GM19193 (cell line): Measurements from ENCODE around the gene GAL3ST3.

Experiments
- POLR2A ChIP-seq: IDR thresholded peaks from 4 replicates; pipeline ENCODE4 v1.6.1; 2011; ENCODE audit not compliant: insufficient read depth, insufficient read length; ENCODE audit errors: extremely low read depth

The GAL3ST3 gene

DNA sequence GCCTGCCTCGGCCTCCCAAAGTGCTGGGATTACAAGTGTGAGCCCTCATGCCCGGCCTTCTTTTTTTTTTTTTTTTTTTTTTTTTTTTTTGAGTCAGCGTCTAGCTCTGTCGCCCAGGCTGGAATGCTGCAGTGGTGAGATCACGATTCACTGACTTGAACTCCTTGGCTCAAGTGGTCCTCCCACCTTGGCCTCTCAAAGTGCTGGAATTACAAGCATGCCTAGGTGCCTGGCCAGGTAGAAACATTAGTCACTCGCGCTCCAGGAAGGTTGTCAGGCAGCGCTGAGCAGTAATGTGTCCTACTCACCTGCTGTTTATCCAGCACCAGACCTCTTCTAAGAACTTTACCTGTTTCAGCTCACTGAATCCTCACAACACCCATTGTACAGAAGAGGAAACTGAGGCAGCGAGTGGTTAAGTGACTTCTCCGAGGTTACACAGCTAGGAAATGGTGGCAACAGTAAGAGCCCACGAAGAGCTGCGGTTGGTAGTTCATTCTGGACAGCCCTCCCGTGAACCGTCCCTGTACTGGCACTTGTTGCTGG is 37.6 kb downstream of the GAL3ST3 start:
- TF ChIP-seq POLR2A: no peak

- no peak for TF ChIP-seq POLR2A
Observed at GRCh38 chr11:66008468-66009101, 40.4 kb downstream of the GAL3ST3 start.

DNA sequence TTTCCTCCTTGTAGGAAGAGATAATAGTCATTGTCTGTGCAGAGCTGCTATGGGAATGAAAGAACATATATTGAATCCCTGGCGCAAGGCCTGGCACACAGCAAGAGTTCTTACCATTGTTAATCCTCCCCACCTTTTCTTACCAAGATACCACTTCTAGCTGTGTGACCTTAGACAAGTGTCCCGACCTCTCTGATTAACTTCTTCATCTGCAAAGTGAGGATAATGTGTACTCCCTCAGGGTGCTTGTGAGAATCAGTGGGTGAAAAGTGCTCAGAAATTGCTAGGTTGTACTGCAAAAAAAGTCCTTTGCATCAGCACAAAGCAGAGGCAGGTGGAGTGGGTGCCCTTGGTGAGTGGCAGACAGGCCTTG is 40.9 kb downstream of the GAL3ST3 start:
- TF ChIP-seq POLR2A: no peak

- TF ChIP-seq POLR2A: no peak
Observed at GRCh38 chr11:66007201-66007634, 41.7 kb downstream of the GAL3ST3 start.

- TF ChIP-seq POLR2A: peak; percentile 5
Observed at GRCh38 chr11:66006891-66007176, 42.1 kb downstream of the GAL3ST3 start.

DNA sequence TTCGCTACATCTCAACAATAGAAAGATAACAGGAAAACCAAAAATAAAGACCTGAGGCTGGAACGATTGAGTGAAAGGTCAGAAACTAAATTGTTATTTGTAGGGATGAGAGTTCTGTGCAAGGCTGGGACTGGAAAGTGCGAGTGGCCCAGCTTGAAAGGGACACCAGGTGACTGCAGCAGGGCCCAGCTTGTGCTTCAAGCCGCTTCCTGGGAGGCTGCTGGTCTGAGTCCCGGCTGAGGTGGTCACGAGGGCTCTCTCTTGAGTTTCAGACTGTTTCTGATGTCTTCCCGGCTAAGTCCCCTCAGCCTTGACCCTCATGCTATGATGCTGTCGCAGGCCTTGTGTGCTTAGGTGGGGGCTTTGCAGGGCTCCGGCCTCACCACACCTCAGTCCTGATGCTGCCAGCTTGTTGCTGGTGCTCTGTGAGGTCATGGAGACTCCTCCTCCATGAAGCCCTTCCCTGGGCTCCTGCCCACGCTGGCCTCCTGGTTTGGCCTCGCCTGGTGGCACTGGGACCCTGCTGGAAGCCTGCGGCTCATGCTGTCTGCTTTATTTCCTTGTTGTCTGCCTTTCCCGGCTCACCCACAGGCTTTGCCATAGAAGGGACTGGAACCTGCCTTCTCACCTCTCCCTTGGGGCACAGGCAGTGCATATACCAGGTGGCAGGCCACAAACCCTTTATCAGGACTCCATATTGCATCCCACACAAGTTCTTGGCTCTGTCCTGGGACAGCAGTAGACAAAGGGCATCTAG is 42.6 kb downstream of the GAL3ST3 start:
- no peak for TF ChIP-seq POLR2A

DNA sequence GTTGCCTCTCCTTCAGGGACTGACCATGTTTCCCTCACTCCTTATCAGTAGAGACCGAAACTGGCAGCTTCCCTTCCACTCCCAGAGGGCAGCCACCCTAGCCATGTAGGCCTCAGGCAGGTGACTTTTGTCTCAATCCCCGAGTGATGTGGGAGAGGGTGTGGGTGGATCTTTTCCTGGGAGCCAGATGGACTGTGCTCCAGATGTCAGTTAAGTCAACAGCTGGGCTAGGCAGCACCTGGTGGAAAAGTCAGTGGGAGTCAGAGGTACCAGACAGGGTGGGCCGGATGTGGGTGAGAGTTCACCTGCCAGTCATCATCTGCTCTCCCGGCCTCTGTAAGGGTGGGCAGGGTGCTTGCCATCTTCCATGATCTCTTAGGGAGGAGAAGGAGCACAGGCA is 44.8 kb downstream of the GAL3ST3 start:
- TF ChIP-seq POLR2A: no peak

GRCh38 chr11:66003291-66003690 is 45.7 kb downstream of the GAL3ST3 start:
- no peak for TF ChIP-seq POLR2A

GRCh38 chr11:66002648-66003225 is 46.2 kb downstream of the GAL3ST3 start:
- no peak for TF ChIP-seq POLR2A

GRCh38 chr11:66001942-66002647 is 46.9 kb downstream of the GAL3ST3 start, which contains the start of the genes BANF1 and EIF1AD:
Gene BANF1, plus strand, starts transcription at chr11:66002503. Its CDS starts 748 bp downstream, at chr11:66003251.
Gene EIF1AD, minus strand, starts transcription at chr11:66002157. Its CDS starts 1,768 bp downstream, at chr11:66000389.
- peak; percentile 83 for TF ChIP-seq POLR2A

GRCh38 chr11:65997286-65997685 is 51.7 kb downstream of the GAL3ST3 start:
- TF ChIP-seq POLR2A: no peak

GRCh38 chr11:65992056-65992455 is 56.9 kb downstream of the GAL3ST3 start:
- no peak for TF ChIP-seq POLR2A
